ENCODE results near the gene NKD1.

- TF ChIP-seq CTCF (IDR thresholded peaks at IDR 0.05) (no peak), POLR2A (IDR thresholded peaks at IDR 0.05) (no peak), POLR2AphosphoS5 (IDR thresholded peaks at IDR 0.05; ENCODE audit: insufficient read depth in 1 of 2, low read depth in 1 of 2) (no peak)
Observed at GRCh38 chr16:50667497-50668367, 119.5 kb downstream of the NKD1 start.

All from vagina (tissue), 2 donors.